ENCODE measurements around the gene TAGLN3.

The TAGLN3 gene

GRCh38 chr3:112056451-112056929, 57.8 kb downstream of the TAGLN3 start:
- DNase-seq: peak; percentile 66

GRCh38 chr3:112059497-112059896, 60.8 kb downstream of the TAGLN3 start:
- no peak for DNase-seq

GRCh38 chr3:112061152-112061551, 62.4 kb downstream of the TAGLN3 start:
- no peak for DNase-seq

Measured in activated CD4-positive, alpha-beta T cell treated with anti-CD3 and anti-CD28 coated beads, Interleukin-2, Interleukin-6, amounts not matched to agents 100 ng/mL and 50 ng/mL, durations not matched to agents 16 hours and 8 hours (primary cell).